Osteoblast (primary cell): ENCODE measurements around the gene VPREB1. TPM values are rescaled to one million over a fixed set of nuclear protein-coding genes. Genes with fewer than 3 reads are reported as not detected.

ENCODE experiments used
- DNase-seq: peaks from one replicate; pipeline ENCODE4 v3.0.0; 2011; ENCODE audit warnings: low spot score, mixed read lengths; ENCODE audit not compliant: insufficient read length; ENCODE audit errors: missing footprints
- H2AFZ ChIP-seq: 2 replicates; pipeline ENCODE4 v1.6.0; 2011; ENCODE audit warnings: mild to moderate bottlenecking, low read length
- H3K27ac ChIP-seq: 2 replicates; pipeline ENCODE4 v1.5.1; 2011; ENCODE audit warnings: mild to moderate bottlenecking, low read depth, low read length, moderate library complexity
- H3K27me3 ChIP-seq: 2 replicates; pipeline ENCODE4 v1.6.0; 2012; ENCODE audit warnings: mild to moderate bottlenecking, control low read depth, inconsistent platforms, low read length, moderate library complexity; ENCODE audit not compliant: insufficient read depth
- H3K36me3 ChIP-seq: 2 replicates; pipeline ENCODE4 v1.5.1; 2011; ENCODE audit warnings: mild to moderate bottlenecking, low read length, control low read depth, moderate library complexity; ENCODE audit not compliant: insufficient read depth
- H3K4me1 ChIP-seq: 2 replicates; pipeline ENCODE4 v1.5.1; 2011; ENCODE audit warnings: mild to moderate bottlenecking, low read length, control low read depth, moderate library complexity; ENCODE audit not compliant: insufficient read depth
- H3K4me2 ChIP-seq: 2 replicates; pipeline ENCODE4 v1.6.0; 2011; ENCODE audit warnings: mild to moderate bottlenecking, low read length; ENCODE audit not compliant: insufficient read depth
- H3K4me3 ChIP-seq: fragments of 200-600 bp; sonication (generic); 3 replicates; pipeline ENCODE4 v1.5.1; 2012; ENCODE audit warnings: mild to moderate bottlenecking, low read length, inconsistent platforms; ENCODE audit not compliant: insufficient read depth
- H3K79me2 ChIP-seq: 2 replicates; pipeline ENCODE4 v1.6.0; 2012; ENCODE audit warnings: mild to moderate bottlenecking, low read length, control low read depth, inconsistent platforms; ENCODE audit not compliant: insufficient read depth
- H3K9me3 ChIP-seq: 2 replicates; pipeline ENCODE4 v1.5.1; 2011; ENCODE audit warnings: low read depth, low read length, control low read depth
- H4K20me1 ChIP-seq: 2 replicates; pipeline ENCODE4 v1.6.0; 2012; ENCODE audit warnings: mild to moderate bottlenecking, low read length, control low read depth; ENCODE audit not compliant: insufficient read depth
- total RNA-seq: library from RNA; depleted of rRNA; stranded (reverse); fragments of >200 nt; gene quantifications from 2 replicates; pipeline ENCODE4 v1.2.3, GENCODE V29; 2012
- TF ChIP-seq, protein P1 (sequence below): IDR thresholded peaks from 2 replicates; pipeline ENCODE4 v1.5.1; 2011; ENCODE audit warnings: mild to moderate bottlenecking, low read depth, low read length, moderate library complexity; ENCODE audit errors: extremely low read depth

The VPREB1 gene
- total RNA-seq, 1 donor = not detected

GRCh38 chr22:22230438-22230837 lies 14.1 kb upstream of the VPREB1 start:
- Histone ChIP-seq H4K20me1 (no peaks in the 10 kb centered on the region), H3K79me2 (no peaks in the 10 kb centered on the region), H3K4me1 (no peaks in the 10 kb centered on the region), H2AFZ (no peak overlapping the region), H3K36me3 (no peaks in the 10 kb centered on the region), H3K27me3 (no peaks in the 10 kb centered on the region), H3K4me2 (no peak overlapping the region), H3K27ac (no peak overlapping the region), H3K9me3 (no peaks in the 10 kb centered on the region), H3K4me3 (no peak overlapping the region)
- TF ChIP-seq, protein P1, sequence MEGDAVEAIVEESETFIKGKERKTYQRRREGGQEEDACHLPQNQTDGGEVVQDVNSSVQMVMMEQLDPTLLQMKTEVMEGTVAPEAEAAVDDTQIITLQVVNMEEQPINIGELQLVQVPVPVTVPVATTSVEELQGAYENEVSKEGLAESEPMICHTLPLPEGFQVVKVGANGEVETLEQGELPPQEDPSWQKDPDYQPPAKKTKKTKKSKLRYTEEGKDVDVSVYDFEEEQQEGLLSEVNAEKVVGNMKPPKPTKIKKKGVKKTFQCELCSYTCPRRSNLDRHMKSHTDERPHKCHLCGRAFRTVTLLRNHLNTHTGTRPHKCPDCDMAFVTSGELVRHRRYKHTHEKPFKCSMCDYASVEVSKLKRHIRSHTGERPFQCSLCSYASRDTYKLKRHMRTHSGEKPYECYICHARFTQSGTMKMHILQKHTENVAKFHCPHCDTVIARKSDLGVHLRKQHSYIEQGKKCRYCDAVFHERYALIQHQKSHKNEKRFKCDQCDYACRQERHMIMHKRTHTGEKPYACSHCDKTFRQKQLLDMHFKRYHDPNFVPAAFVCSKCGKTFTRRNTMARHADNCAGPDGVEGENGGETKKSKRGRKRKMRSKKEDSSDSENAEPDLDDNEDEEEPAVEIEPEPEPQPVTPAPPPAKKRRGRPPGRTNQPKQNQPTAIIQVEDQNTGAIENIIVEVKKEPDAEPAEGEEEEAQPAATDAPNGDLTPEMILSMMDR = no peak
- no peak for DNase-seq

DNA sequence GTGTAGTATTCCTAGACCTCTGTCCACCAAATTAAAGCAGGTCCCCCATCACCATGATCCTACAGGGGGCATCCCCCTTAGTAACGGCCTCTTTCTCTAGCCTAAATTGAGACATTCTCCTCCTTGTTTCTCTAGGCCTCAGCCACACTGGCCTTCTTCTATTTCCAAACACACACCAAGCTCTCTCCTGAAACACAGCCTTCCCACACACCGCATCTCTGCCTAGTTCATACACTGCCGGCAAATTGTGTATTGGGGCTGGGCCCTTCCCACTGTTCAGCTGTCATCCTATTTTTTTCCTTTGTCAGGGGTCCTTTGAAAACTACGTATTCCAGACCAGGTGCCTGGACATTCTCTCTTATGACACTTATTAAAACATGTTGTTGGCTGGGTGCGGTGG lies 11.5 kb upstream of the VPREB1 start:
- H4K20me1 ChIP-seq = no peaks in the 10 kb centered on the region
- no peaks in the 10 kb centered on the region for H3K27me3 ChIP-seq
- H3K4me3 ChIP-seq = no peak overlapping the region
- DNase-seq = no peak
- no peaks in the 10 kb centered on the region for H3K4me1 ChIP-seq
- H3K4me2 ChIP-seq = no peak overlapping the region
- no peaks in the 10 kb centered on the region for H3K36me3 ChIP-seq
- TF ChIP-seq, protein P1 = no peak
- no peak overlapping the region for H2AFZ ChIP-seq
- no peaks in the 10 kb centered on the region for H3K79me2 ChIP-seq
- no peaks in the 10 kb centered on the region for H3K9me3 ChIP-seq
- H3K27ac ChIP-seq = no peak overlapping the region

- no peak overlapping the region for H3K4me2 ChIP-seq
- peaks cover 8% of the 10 kb centered on the region for H3K27me3 ChIP-seq
- H3K79me2 ChIP-seq = no peaks in the 10 kb centered on the region
- no peaks in the 10 kb centered on the region for H3K9me3 ChIP-seq
- no peaks in the 10 kb centered on the region for H4K20me1 ChIP-seq
- DNase-seq = no peak
- no peaks in the 10 kb centered on the region for H3K4me1 ChIP-seq
- TF ChIP-seq, protein P1 = peak; percentile 42
- H3K4me3 ChIP-seq = no peak overlapping the region
- no peaks in the 10 kb centered on the region for H3K36me3 ChIP-seq
- H3K27ac ChIP-seq = no peak overlapping the region
- no peak overlapping the region for H2AFZ ChIP-seq
Observed at GRCh38 chr22:22235558-22235957, 9.0 kb upstream of the VPREB1 start.

- no peaks in the 10 kb centered on the region for H4K20me1 ChIP-seq
- H3K4me2 ChIP-seq = no peak overlapping the region
- no peaks in the 10 kb centered on the region for H3K36me3 ChIP-seq
- TF ChIP-seq, protein P1 = no peak
- no peak overlapping the region for H2AFZ ChIP-seq
- H3K79me2 ChIP-seq = no peaks in the 10 kb centered on the region
- H3K4me3 ChIP-seq = no peak overlapping the region
- no peaks in the 10 kb centered on the region for H3K4me1 ChIP-seq
- no peak overlapping the region for H3K27ac ChIP-seq
- H3K9me3 ChIP-seq = no peaks in the 10 kb centered on the region
- H3K27me3 ChIP-seq = peaks cover 8% of the 10 kb centered on the region
- DNase-seq = no peak
Observed at GRCh38 chr22:22237521-22237920, 7.1 kb upstream of the VPREB1 start.
